OCI-LY1 (cell line): Measurements from ENCODE around the gene PTPN12.

ENCODE experiments used
- EZH2 ChIP-seq: fragments of 200-600 bp; sonication (generic), shearing (Covaris generic); IDR thresholded peaks from 2 replicates; pipeline ENCODE4 v1.8.0; 2017; ENCODE audit warnings: borderline replicate concordance, mixed run types, mild to moderate bottlenecking, antibody characterized with exemption, low read length, moderate library complexity, mixed read lengths
- TF ChIP-seq, protein P1 (sequence below): fragments of 200-600 bp; sonication (generic), shearing (Covaris generic); IDR thresholded peaks from 2 replicates; pipeline ENCODE4 v1.5.1; 2017; ENCODE audit warnings: mild to moderate bottlenecking, antibody characterized with exemption, low read length, moderate library complexity, mixed read lengths

DNA sequence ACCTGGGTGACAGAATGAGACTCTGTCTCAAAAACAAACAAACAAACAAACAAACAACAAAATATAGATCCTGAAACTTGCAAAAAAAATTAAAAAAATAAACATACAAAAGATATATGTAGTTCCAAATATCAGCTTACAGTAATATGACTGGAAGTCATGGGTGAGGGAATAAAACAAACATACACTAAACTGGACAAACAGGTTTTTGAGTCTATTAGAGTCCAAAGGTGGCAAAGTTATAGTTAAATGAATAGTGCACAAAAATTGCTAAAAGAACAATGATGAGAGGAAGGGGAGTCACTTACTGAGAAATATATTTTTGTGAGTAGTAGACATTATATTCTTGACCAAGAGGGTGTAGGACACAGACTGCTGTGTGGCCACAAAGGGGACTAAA is 142.5 kb downstream of the PTPN12 start:
- TF ChIP-seq, protein P1, sequence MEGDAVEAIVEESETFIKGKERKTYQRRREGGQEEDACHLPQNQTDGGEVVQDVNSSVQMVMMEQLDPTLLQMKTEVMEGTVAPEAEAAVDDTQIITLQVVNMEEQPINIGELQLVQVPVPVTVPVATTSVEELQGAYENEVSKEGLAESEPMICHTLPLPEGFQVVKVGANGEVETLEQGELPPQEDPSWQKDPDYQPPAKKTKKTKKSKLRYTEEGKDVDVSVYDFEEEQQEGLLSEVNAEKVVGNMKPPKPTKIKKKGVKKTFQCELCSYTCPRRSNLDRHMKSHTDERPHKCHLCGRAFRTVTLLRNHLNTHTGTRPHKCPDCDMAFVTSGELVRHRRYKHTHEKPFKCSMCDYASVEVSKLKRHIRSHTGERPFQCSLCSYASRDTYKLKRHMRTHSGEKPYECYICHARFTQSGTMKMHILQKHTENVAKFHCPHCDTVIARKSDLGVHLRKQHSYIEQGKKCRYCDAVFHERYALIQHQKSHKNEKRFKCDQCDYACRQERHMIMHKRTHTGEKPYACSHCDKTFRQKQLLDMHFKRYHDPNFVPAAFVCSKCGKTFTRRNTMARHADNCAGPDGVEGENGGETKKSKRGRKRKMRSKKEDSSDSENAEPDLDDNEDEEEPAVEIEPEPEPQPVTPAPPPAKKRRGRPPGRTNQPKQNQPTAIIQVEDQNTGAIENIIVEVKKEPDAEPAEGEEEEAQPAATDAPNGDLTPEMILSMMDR = no peak
- no peak for TF ChIP-seq EZH2
